ENCODE results near the gene COL5A1. TPM values are rescaled to one million over a fixed set of nuclear protein-coding genes. Genes with fewer than 3 reads are reported as not detected.
A peak's percentile ranks its signal among the peaks of the same experiment; 100 is the strongest.

COL5A1 gene
- total RNA-seq, 4 donors from 2014 or later = 7.1 to 69.3 (median 16.1) TPM

DNA sequence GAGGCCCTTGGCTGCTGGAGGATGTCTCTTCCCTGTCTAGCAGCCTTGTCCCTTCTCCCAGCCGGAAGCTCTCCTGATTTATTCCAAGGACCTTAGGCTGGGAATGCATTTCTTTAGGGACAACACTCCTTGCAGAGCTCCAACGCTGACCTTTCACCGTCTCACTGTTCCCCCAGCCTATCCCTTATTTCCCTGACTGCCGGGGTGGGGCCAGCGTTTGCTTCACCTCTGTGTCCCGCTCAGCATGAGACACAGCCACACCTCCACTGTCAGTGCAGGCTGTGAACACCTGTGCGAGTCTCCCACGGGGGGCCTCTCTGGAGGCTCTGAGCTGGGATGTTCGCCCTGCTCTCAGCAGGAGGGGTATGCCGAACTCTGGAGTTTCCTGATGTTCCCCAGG is 132.8 kb downstream of the COL5A1 start:
- Histone ChIP-seq H3K4me3 (no peak overlapping the region), H3K27ac (no peak overlapping the region), H3K9me3 (no peaks in the 10 kb centered on the region), H3K4me1 (peaks cover 0 to 22% (median 14%) of the 10 kb centered on the region in 4 donors), H3K27me3 (no peaks in the 10 kb centered on the region), H3K36me3 (no peaks in the 10 kb centered on the region)
- peak; percentile 46 for DNase-seq
- 58% methylated on average over 10 of the region's 10 CpGs; no CpG with 5 or more reads in 1 of the 2 donors for WGBS, 2 donors (ENCODE audit: low coverage in 1 of 2)
- TF ChIP-seq EP300 (IDR thresholded peaks at IDR 0.05; ENCODE audit: low read depth) = no peak
- TF ChIP-seq, protein P1, sequence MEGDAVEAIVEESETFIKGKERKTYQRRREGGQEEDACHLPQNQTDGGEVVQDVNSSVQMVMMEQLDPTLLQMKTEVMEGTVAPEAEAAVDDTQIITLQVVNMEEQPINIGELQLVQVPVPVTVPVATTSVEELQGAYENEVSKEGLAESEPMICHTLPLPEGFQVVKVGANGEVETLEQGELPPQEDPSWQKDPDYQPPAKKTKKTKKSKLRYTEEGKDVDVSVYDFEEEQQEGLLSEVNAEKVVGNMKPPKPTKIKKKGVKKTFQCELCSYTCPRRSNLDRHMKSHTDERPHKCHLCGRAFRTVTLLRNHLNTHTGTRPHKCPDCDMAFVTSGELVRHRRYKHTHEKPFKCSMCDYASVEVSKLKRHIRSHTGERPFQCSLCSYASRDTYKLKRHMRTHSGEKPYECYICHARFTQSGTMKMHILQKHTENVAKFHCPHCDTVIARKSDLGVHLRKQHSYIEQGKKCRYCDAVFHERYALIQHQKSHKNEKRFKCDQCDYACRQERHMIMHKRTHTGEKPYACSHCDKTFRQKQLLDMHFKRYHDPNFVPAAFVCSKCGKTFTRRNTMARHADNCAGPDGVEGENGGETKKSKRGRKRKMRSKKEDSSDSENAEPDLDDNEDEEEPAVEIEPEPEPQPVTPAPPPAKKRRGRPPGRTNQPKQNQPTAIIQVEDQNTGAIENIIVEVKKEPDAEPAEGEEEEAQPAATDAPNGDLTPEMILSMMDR (IDR thresholded peaks at IDR 0.05) = no peak
- no peak for TF ChIP-seq POLR2A (IDR thresholded peaks at IDR 0.05)
- TF ChIP-seq POLR2AphosphoS5 (IDR thresholded peaks at IDR 0.05) = no peak
- intact Hi-C loops (cut with DNase I; ENCODE audit: low total_unique reads) (no loop called here), in situ Hi-C loops (cut with MboI; ENCODE audit: low pct_ligation_motif_present in 1 of 4, low pct_unique_long_range_greater_than_20kb in 1 of 4, low sequenced_read_pairs in 3 of 4) (no loop called here)

DNA sequence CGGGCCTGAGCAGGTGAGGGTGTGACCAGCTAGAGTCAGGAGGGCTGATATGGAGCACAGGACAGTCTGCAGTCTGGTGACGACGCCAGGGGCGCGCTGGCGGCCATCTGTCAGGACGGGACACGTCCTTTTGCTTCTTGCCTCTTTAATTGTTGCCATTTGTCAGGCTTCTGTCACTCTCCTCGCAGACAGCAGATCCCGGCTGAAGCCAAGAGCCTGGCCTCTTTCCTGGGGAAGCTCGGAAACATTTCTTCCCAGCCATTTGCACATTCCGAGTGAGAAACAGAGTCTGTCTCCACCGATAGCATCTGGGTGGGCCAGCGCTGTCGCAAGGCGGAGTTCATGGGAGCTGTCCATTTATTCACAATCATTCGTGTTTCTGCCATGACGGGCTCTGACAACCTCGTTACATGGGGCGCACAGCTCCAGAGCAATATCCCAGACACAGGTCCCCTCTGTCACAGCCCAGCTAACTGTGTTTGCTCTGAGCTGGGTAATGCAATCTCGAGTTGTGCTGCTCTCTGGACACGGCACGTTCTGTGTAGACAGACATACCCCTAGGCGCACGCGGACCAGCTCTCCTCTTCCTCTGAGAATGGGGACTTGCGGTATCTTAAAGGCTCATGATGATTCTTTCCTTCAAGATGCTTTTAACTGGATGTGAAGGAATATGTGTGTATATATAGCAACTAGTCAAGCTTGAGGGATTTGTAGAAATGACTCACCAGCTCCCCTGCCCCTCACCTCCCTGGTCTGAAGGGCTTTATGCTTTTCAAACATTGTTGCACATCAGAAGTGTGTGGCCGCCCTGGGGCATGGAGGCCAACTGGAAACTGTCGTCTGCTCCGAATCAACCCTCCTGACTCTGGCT is 133.7 kb downstream of the COL5A1 start:
- no peaks in the 10 kb centered on the region for H3K36me3 ChIP-seq
- TF ChIP-seq POLR2A (IDR thresholded peaks at IDR 0.05) = no peak
- TF ChIP-seq, protein P1 (IDR thresholded peaks at IDR 0.05) = no peak
- TF ChIP-seq POLR2AphosphoS5 (IDR thresholded peaks at IDR 0.05) = no peak
- no peak for TF ChIP-seq EP300 (IDR thresholded peaks at IDR 0.05; ENCODE audit: low read depth)
- in situ Hi-C loops (cut with MboI; ENCODE audit: low pct_ligation_motif_present in 1 of 4, low pct_unique_long_range_greater_than_20kb in 1 of 4, low sequenced_read_pairs in 3 of 4) = no loop called here

DNA sequence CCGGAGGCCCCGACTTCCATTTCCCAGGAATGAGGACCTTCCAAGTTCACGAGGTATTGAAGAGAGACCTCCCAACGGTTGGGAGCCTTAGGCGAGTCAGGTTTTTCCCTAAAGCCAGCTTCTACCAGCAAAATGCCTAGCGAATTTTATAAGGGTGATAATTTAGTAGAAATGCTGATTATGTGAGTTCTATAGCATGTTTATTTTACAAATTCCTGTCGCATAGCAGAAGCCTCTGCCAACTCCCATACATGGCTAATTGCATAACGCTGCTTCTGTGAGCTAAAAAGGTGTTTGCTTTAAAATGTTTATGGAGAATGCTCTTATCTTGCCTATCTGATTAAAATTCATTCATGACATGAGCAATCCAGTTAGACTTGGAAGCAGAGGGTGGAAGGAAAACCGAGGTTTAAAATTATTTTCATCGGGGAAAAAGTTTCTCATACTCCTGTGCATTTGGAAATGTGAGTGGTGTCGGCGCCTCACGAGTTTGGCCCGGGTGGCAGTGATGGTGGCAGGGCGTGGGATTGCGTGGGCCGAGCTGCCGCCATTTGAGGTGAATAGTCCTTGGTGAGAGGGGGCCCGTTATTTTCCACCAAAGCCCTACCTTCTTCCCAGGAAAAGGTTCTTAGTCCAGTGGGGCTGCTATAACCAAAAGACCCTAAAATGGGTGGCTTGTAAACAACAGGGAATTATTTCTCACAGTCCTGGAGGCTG is 134.6 kb downstream of the COL5A1 start:
- no peaks in the 10 kb centered on the region for H3K36me3 ChIP-seq
- H3K27ac ChIP-seq = no peak overlapping the region
- peaks cover 0 to 22% (median 14%) of the 10 kb centered on the region in 4 donors for H3K4me1 ChIP-seq
- H3K4me3 ChIP-seq = no peak overlapping the region
- H3K9me3 ChIP-seq = no peaks in the 10 kb centered on the region
- intact Hi-C loops (cut with DNase I; ENCODE audit: low total_unique reads) (no loop called here), in situ Hi-C loops (cut with MboI; ENCODE audit: low pct_ligation_motif_present in 1 of 4, low pct_unique_long_range_greater_than_20kb in 1 of 4, low sequenced_read_pairs in 3 of 4) (no loop called here)
- H3K27me3 ChIP-seq = no peaks in the 10 kb centered on the region
- no peak for DNase-seq
- 58 to 63% methylated on average over 14 to 19 of the region's 19 CpGs for WGBS, 2 donors (ENCODE audit: low coverage in 1 of 2)
- TF ChIP-seq, protein P1 (IDR thresholded peaks at IDR 0.05) = no peak
- TF ChIP-seq POLR2A (IDR thresholded peaks at IDR 0.05) = no peak
- TF ChIP-seq EP300 (IDR thresholded peaks at IDR 0.05; ENCODE audit: low read depth) = no peak
- TF ChIP-seq POLR2AphosphoS5 (IDR thresholded peaks at IDR 0.05) = no peak

More for the DNA sequence above, 133.7 kb downstream of the COL5A1 start:
- no peak overlapping the region for H3K27ac ChIP-seq
- peaks cover 0 to 22% (median 14%) of the 10 kb centered on the region in 4 donors for H3K4me1 ChIP-seq
- no peak for DNase-seq
- intact Hi-C loops (cut with DNase I; ENCODE audit: low total_unique reads) = no loop called here
- H3K27me3 ChIP-seq = no peaks in the 10 kb centered on the region
- no peaks in the 10 kb centered on the region for H3K9me3 ChIP-seq
- WGBS, 2 donors (ENCODE audit: low coverage in 1 of 2) = 71 to 72% methylated on average over 12 to 30 of the region's 30 CpGs
- no peak overlapping the region for H3K4me3 ChIP-seq

DNA sequence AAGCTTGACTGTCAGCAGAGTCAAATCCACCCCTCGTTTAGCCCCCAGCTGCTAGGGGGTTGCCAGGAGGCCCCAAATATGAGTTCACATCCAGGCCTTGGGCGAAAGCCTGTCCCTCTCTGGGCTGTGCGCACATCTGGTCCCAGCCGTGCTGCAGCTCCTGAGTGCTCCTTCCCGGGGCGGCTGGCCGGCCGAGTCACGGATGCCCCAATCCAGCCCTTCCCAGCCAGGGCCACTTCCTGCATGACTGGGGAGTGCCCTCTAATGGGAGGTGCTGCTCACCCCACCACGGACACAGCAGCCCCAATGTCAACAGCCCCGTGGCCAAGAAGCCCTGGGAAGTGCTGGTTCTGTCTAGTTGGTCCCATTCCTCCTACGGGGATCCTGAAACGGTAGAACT is 135.6 kb downstream of the COL5A1 start:
- 82% methylated on average over 13 of the region's 13 CpGs; no CpG with 5 or more reads in 1 of the 2 donors for WGBS, 2 donors (ENCODE audit: low coverage in 1 of 2)
- Histone ChIP-seq H3K27me3 (no peaks in the 10 kb centered on the region), H3K27ac (no peak overlapping the region), H3K4me3 (no peak overlapping the region), H3K4me1 (peaks cover 0 to 22% (median 14%) of the 10 kb centered on the region in 4 donors), H3K9me3 (no peaks in the 10 kb centered on the region), H3K36me3 (no peaks in the 10 kb centered on the region)
- TF ChIP-seq POLR2A (IDR thresholded peaks at IDR 0.05) (no peak), EP300 (IDR thresholded peaks at IDR 0.05; ENCODE audit: low read depth) (no peak), POLR2AphosphoS5 (IDR thresholded peaks at IDR 0.05) (no peak)
- TF ChIP-seq, protein P1 (IDR thresholded peaks at IDR 0.05) = no peak
- no peak for DNase-seq
- intact Hi-C loops (cut with DNase I; ENCODE audit: low total_unique reads) = no loop called here
- in situ Hi-C loops (cut with MboI; ENCODE audit: low pct_ligation_motif_present in 1 of 4, low pct_unique_long_range_greater_than_20kb in 1 of 4, low sequenced_read_pairs in 3 of 4) = no loop called here
